HEK293 (cell line): ENCODE measurements around the gene FKBP3.

Experiments
- CTCF ChIP-seq: fragments of 450-650 bp; formaldehyde crosslinking; IDR thresholded peaks from 2 replicates; pipeline ENCODE4 v1.5.1; 2016; ENCODE audit warnings: missing biosample characterization, missing genetic modification characterization
- KLF1 ChIP-seq: fragments of 450-650 bp; formaldehyde crosslinking; IDR thresholded peaks from 2 replicates; pipeline ENCODE4 v1.5.1; 2016; ENCODE audit warnings: missing biosample characterization, missing genetic modification characterization
- SP2 ChIP-seq: fragments of 450-650 bp; formaldehyde crosslinking; IDR thresholded peaks from 2 replicates; pipeline ENCODE4 v1.5.1; 2016; ENCODE audit warnings: missing biosample characterization, missing genetic modification characterization
- SP3 ChIP-seq: fragments of 450-650 bp; formaldehyde crosslinking; IDR thresholded peaks from 2 replicates; pipeline ENCODE4 v1.5.1; 2016; ENCODE audit warnings: missing biosample characterization, missing genetic modification characterization
- ZNF138 ChIP-seq: fragments of 450-650 bp; formaldehyde crosslinking; IDR thresholded peaks from 2 replicates; pipeline ENCODE4 v1.5.1; 2016; ENCODE audit warnings: missing biosample characterization, missing genetic modification characterization, borderline replicate concordance
- ZNF701 ChIP-seq: fragments of 450-650 bp; formaldehyde crosslinking; IDR thresholded peaks from 2 replicates; pipeline ENCODE4 v1.5.1; 2016; ENCODE audit warnings: missing biosample characterization, missing genetic modification characterization

DNA sequence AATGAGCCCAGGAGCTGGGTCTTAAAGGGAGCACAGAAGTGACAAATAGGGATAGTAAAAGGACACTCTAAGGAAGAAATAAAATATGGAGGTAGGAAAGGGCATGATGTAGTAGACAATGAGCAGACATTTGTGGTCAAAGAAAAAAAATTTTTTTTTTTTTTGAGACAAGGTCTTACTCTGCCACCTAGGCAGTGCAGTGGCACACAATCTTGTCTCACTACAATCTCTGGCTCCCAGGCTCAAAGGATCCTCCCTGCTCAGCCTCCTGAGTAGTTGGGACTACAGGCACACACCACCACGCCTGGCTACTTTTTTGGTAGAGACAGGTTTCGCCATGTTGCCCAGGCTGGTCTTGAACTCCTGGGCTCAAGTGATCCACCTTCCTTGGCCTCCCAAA, 8.5 kb downstream of the FKBP3 start:
- TF ChIP-seq SP3 (tag by site-specific recombination) (no peak), CTCF (tag by site-specific recombination) (no peak), ZNF701 (tag by site-specific recombination) (no peak), KLF1 (tag by site-specific recombination) (no peak), ZNF138 (tag by site-specific recombination) (no peak), SP2 (tag by site-specific recombination) (no peak)
